Measurements from ENCODE around the gene LMOD1. TPM values are rescaled to one million over a fixed set of nuclear protein-coding genes. Genes with fewer than 3 reads are reported as not detected.

The LMOD1 gene
- polyA plus RNA-seq, 3 donors: not detected

- H3K36me3 ChIP-seq (replicated peaks in 1 of 2; ENCODE audit: control insufficient read depth in 1 of 2, insufficient read depth in 2 of 2, low read length in 2 of 2): no peaks in the 10 kb centered on the region
- no peaks in the 10 kb centered on the region for H3K4me1 ChIP-seq (ENCODE audit: control insufficient read depth in 1 of 2, insufficient read depth in 2 of 2, low read length in 2 of 2)
- TF ChIP-seq CTCF (IDR thresholded peaks at IDR 0.05): no peak
- Mint-ChIP-seq H3K9me3 (no peaks in the 10 kb centered on the region), H3K27ac (no peak overlapping the region), H3K36me3 (no peaks in the 10 kb centered on the region), H3K4me1 (no peaks in the 10 kb centered on the region), H3K27me3 (ENCODE audit: low read depth in 3 of 3) (peaks cover 6 to 13% (median 8%) of the 10 kb centered on the region in 3 donors), H3K4me3 (no peak overlapping the region)
- no peak overlapping the region for H3K4me3 ChIP-seq (replicated peaks in 1 of 3; ENCODE audit: low read depth in 2 of 3, low read length in 3 of 3)
- WGBS (ENCODE audit: insufficient coverage): 90% methylated on average over 11 of the region's 14 CpGs
- no peak for DNase-seq
- no peak overlapping the region for H3K27ac ChIP-seq (ENCODE audit: low read depth in 1 of 2, low read length in 2 of 2)
- H3K79me2 ChIP-seq (ENCODE audit: insufficient read depth, low read length): no peaks in the 10 kb centered on the region
- H2AFZ ChIP-seq (ENCODE audit: insufficient read depth, low read depth, low read length, poor library complexity, severe bottlenecking): no peak overlapping the region
- no peaks in the 10 kb centered on the region for H3K27me3 ChIP-seq (ENCODE audit: control insufficient read depth in 2 of 2, insufficient read depth in 2 of 2, low read length in 2 of 2)
- H3K9me3 ChIP-seq (replicated peaks in 1 of 2; ENCODE audit: control insufficient read depth in 1 of 2, insufficient read depth in 1 of 2, low read length in 2 of 2): no peaks in the 10 kb centered on the region
- H3K9ac ChIP-seq (ENCODE audit: insufficient read depth, low read length, poor library complexity, severe bottlenecking): no peak overlapping the region
- intact Hi-C loops (cut with micrococcal nuclease): no loop called here
- no peaks in the 10 kb centered on the region for H4K20me1 ChIP-seq (ENCODE audit: insufficient read depth, low read length)
- no peak overlapping the region for H3K4me2 ChIP-seq (replicated peaks; ENCODE audit: extremely low read depth, low read length, poor library complexity, severe bottlenecking)
Observed at GRCh38 chr1:201914456-201915235, 31.7 kb downstream of the LMOD1 start.

GRCh38 chr1:201912832-201913231 lies 33.5 kb downstream of the LMOD1 start:
- H3K27ac ChIP-seq (ENCODE audit: low read depth in 1 of 2, low read length in 2 of 2): no peak overlapping the region
- H3K36me3 Mint-ChIP-seq: no peaks in the 10 kb centered on the region
- no peak overlapping the region for H3K9ac ChIP-seq (ENCODE audit: insufficient read depth, low read length, poor library complexity, severe bottlenecking)
- H3K9me3 Mint-ChIP-seq: no peaks in the 10 kb centered on the region
- DNase-seq: no peak
- no peaks in the 10 kb centered on the region for H3K79me2 ChIP-seq (ENCODE audit: insufficient read depth, low read length)
- no peaks in the 10 kb centered on the region for H4K20me1 ChIP-seq (ENCODE audit: insufficient read depth, low read length)
- WGBS (ENCODE audit: insufficient coverage): 90% methylated on average over 3 of the region's 5 CpGs
- no peak overlapping the region for H3K27ac Mint-ChIP-seq
- H3K4me2 ChIP-seq (replicated peaks; ENCODE audit: extremely low read depth, low read length, poor library complexity, severe bottlenecking): no peak overlapping the region
- H3K4me1 Mint-ChIP-seq: no peaks in the 10 kb centered on the region
- H3K27me3 ChIP-seq (ENCODE audit: control insufficient read depth in 2 of 2, insufficient read depth in 2 of 2, low read length in 2 of 2): no peaks in the 10 kb centered on the region
- H2AFZ ChIP-seq (ENCODE audit: insufficient read depth, low read depth, low read length, poor library complexity, severe bottlenecking): no peak overlapping the region
- no peak for TF ChIP-seq CTCF (IDR thresholded peaks at IDR 0.05)
- no peaks in the 10 kb centered on the region for H3K4me1 ChIP-seq (ENCODE audit: control insufficient read depth in 1 of 2, insufficient read depth in 2 of 2, low read length in 2 of 2)
- H3K36me3 ChIP-seq (replicated peaks in 1 of 2; ENCODE audit: control insufficient read depth in 1 of 2, insufficient read depth in 2 of 2, low read length in 2 of 2): no peaks in the 10 kb centered on the region
- H3K4me3 ChIP-seq (replicated peaks in 1 of 3; ENCODE audit: low read depth in 2 of 3, low read length in 3 of 3): no peak overlapping the region
- intact Hi-C loops (cut with micrococcal nuclease): no loop called here
- H3K9me3 ChIP-seq (replicated peaks in 1 of 2; ENCODE audit: control insufficient read depth in 1 of 2, insufficient read depth in 1 of 2, low read length in 2 of 2): no peaks in the 10 kb centered on the region
- H3K27me3 Mint-ChIP-seq (ENCODE audit: low read depth in 3 of 3): peaks cover 5 to 10% (median 6%) of the 10 kb centered on the region in 3 donors
- H3K4me3 Mint-ChIP-seq: no peak overlapping the region

Measured in CD14-positive monocyte (primary cell).